Activated CD4-positive, alpha-beta T cell treated with anti-CD3 and anti-CD28 coated beads, Interleukin-10, Interleukin-2, amounts not matched to agents 100 ng/mL and 50 ng/mL, durations not matched to agents 16 hours and 8 hours (primary cell): ENCODE data around the gene CLRN3.

Source experiments
- DNase-seq: peaks from one replicate; pipeline ENCODE4 v3.0.0-alpha.2; 2020

CLRN3 gene

GRCh38 chr10:127918572-127918971, 25.8 kb upstream of the CLRN3 start:
- DNase-seq = no peak

GRCh38 chr10:127916826-127917225, 24.1 kb upstream of the CLRN3 start:
- no peak for DNase-seq

- DNase-seq = no peak
Observed at GRCh38 chr10:127915324-127915723, 22.6 kb upstream of the CLRN3 start.

- DNase-seq = no peak
Observed at GRCh38 chr10:127913368-127913759, 20.6 kb upstream of the CLRN3 start.

- DNase-seq = no peak
Observed at GRCh38 chr10:127912607-127913367, 20.0 kb upstream of the CLRN3 start.

- no peak for DNase-seq
Observed at GRCh38 chr10:127911867-127912257, 19.1 kb upstream of the CLRN3 start.

GRCh38 chr10:127911218-127911866, 18.6 kb upstream of the CLRN3 start:
- DNase-seq = no peak

GRCh38 chr10:127910464-127910770, 17.7 kb upstream of the CLRN3 start:
- peak; percentile 28 for DNase-seq

- DNase-seq = no peak
Observed at GRCh38 chr10:127909716-127910463, 17.1 kb upstream of the CLRN3 start.

- DNase-seq = no peak
Observed at GRCh38 chr10:127908959-127909267, 16.2 kb upstream of the CLRN3 start.

GRCh38 chr10:127908106-127908958, 15.6 kb upstream of the CLRN3 start:
- DNase-seq = no peak

- DNase-seq = peak; percentile 27
Observed at GRCh38 chr10:127907411-127908105, 14.8 kb upstream of the CLRN3 start.

GRCh38 chr10:127906548-127907377, 14.0 kb upstream of the CLRN3 start, which contains the start of gene PTPRE:
Gene PTPRE, plus strand, starts transcription at chr10:127907103. Its CDS starts 133,779 bp downstream, at chr10:128040882.
- peak; percentile 86 for DNase-seq

- no peak for DNase-seq
Observed at GRCh38 chr10:127905848-127906261, 13.1 kb upstream of the CLRN3 start.

- no peak for DNase-seq
Observed at GRCh38 chr10:127905001-127905847, 12.5 kb upstream of the CLRN3 start.

GRCh38 chr10:127904311-127905000, 11.7 kb upstream of the CLRN3 start:
- no peak for DNase-seq

- no peak for DNase-seq
Observed at GRCh38 chr10:127903789-127904188, 11.0 kb upstream of the CLRN3 start.

GRCh38 chr10:127899766-127900387, 7.1 kb upstream of the CLRN3 start:
- peak; percentile 19 for DNase-seq

- DNase-seq = no peak
Observed at GRCh38 chr10:127897177-127897576, 4.4 kb upstream of the CLRN3 start.
